RWPE1 (cell line): ENCODE measurements around the gene DSCAM.
A peak's percentile ranks its signal among the peaks of the same experiment; 100 is the strongest.

ENCODE experiments used
- CTCF ChIA-PET: fragments of 350-600 bp; sonication (Branson Sonifier 250); formaldehyde crosslinking; extraction: SDS; loops from one replicate; lab custom pipeline; 2021; lab: Yijun Ruan, JAX
- POLR2A ChIA-PET: fragments of 400-600 bp; formaldehyde crosslinking; extraction: SDS; loops from one replicate; lab custom pipeline; 2020; ENCODE audit warnings: antibody characterized with exemption; ENCODE audit not compliant: low non-redundant PET; lab: Yijun Ruan, JAX
- DNase-seq: peaks from one replicate; pipeline ENCODE4 v3.0.0; 2012; ENCODE audit warnings: low spot score
- H3K27ac ChIP-seq: fragments of 450-650 bp; 2 replicates; pipeline ENCODE4 v1.5.1; 2017
- TF ChIP-seq, protein P1 (sequence below): fragments of 450-650 bp; conservative IDR thresholded peaks from 2 replicates; pipeline ENCODE4 v1.5.1; 2017; ENCODE audit warnings: low read depth, mild to moderate bottlenecking

DSCAM gene

DNA sequence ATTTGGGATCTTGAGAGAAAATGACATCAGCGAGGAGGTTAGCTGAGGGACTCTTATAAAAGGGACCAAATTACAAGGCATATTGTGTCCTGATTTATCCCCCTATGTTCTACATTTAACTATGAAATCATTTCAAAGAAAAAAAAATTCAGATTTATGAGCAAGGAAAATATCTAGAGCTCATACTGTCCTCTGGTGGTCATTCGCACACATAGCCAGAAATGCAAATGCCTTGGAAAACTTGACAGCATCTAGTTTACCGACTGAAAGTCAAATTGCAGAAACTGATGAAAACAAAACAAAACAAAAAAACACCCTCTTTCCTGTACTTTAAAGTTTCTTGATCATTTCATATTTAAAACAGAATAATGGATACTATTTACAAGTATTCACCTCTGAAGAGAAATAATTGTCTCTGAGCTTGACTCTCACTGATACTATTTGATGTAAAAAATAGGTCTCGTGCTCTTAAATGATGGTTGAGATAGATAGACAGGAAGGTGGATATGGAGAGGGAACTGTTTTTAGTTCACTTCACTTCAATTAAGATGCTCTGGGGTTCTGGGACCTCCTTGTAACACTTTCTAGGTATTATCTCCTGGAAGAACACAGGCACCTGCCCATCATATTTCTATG, 725.9 kb downstream of the DSCAM start:
- POLR2A ChIA-PET: no interaction called here
- DNase-seq: no peak
- TF ChIP-seq, protein P1, sequence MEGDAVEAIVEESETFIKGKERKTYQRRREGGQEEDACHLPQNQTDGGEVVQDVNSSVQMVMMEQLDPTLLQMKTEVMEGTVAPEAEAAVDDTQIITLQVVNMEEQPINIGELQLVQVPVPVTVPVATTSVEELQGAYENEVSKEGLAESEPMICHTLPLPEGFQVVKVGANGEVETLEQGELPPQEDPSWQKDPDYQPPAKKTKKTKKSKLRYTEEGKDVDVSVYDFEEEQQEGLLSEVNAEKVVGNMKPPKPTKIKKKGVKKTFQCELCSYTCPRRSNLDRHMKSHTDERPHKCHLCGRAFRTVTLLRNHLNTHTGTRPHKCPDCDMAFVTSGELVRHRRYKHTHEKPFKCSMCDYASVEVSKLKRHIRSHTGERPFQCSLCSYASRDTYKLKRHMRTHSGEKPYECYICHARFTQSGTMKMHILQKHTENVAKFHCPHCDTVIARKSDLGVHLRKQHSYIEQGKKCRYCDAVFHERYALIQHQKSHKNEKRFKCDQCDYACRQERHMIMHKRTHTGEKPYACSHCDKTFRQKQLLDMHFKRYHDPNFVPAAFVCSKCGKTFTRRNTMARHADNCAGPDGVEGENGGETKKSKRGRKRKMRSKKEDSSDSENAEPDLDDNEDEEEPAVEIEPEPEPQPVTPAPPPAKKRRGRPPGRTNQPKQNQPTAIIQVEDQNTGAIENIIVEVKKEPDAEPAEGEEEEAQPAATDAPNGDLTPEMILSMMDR: peak; percentile 73
- no peak overlapping the region for H3K27ac ChIP-seq
- CTCF ChIA-PET: interaction anchor here (0.6 to 1.9 kb wide), 5 partner anchors 236 to 603 kb away, joined by 3 to 9 read pairs (median 6); partner anchors contain the start of gene PCP4

DNA sequence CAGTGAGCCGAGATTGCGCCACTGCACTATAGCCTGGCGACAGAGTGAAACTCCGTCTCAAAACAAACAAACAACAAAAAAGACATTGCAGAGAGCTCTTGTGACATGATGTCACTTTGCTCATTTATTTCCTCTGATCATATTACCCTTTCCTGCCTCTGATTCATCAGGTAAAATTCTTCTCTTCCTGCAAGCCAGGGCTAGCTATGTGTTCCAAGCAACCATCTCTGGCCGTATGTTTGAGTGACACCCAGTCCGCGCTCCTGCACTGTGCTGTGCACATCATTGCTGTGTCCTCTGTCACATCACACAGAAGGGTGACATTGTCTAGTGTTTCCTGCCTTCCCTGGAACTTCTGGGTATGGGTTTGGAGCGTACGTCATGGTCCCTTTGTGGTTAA, 728.4 kb downstream of the DSCAM start:
- H3K27ac ChIP-seq: no peak overlapping the region
- peak; percentile 4 for DNase-seq
- ChIA-PET POLR2A (no interaction called here), CTCF (interaction anchor here (0.7 kb wide), 1 partner anchor 157 kb away, joined by 3 read pairs; no protein-coding TSS in a partner anchor)
- TF ChIP-seq, protein P1: no peak

DNA sequence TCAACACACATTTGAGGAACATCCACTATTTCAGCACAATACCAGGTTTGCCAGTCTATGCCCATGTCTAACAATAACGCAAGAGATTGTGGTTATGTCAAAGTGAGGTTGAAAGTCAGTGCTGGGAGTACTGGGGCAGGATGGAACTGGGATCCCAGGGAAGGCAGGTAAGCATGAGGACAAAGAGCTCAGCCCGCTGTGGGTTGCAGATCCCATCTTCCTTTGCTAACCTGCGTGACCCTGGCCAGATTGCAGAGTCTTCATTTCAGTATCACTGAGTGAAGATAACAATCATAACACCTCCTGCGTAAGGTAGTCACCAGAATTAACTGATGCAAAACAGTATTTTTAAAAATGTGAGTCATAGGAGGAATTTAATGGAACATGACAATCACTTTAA, 729.7 kb downstream of the DSCAM start:
- no peak overlapping the region for H3K27ac ChIP-seq
- ChIA-PET POLR2A (no interaction called here), CTCF (no interaction called here)
- no peak for DNase-seq
- TF ChIP-seq, protein P1: no peak

DNA sequence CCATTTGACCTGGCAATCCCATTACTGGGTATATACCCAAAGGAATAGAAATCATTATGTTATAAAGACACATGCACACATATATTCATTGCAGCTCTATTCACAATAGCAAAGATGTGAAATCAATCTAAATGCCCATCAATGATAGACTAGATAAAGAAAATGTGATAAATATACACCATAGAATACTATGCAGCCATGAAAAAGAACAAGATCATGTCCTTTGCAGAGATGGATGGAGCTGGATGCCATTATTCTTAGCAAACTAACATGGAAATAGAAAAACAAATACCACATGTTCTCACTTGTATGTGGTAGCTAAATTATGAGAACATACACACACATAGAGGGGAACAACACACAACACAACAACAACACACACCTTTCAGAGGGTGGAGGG, 731.2 kb downstream of the DSCAM start:
- no peak overlapping the region for H3K27ac ChIP-seq
- CTCF ChIA-PET: no interaction called here
- no peak for DNase-seq
- TF ChIP-seq, protein P1: no peak
- POLR2A ChIA-PET: no interaction called here

DNA sequence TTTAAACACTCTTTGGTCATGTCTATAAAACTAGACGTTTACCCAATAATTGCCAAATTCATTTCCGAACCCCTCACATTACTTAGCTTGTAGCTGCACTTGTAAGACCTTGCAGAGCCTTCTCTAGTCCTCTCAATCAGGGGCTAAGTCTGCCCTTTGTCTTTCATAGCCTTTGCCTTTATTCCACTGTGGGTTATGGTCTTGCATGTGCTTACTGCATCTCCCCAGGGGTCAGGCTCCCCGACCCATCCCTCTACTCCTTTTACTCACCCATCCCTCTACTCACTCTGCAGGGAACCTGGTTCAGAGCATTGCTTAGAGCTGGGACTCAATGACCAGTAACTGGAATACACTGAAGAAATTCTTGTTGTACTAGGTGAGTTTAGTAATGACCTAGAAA, 744.3 kb downstream of the DSCAM start:
- DNase-seq: no peak
- TF ChIP-seq, protein P1: no peak
- no peak overlapping the region for H3K27ac ChIP-seq
- ChIA-PET POLR2A (no interaction called here), CTCF (no interaction called here)

DNA sequence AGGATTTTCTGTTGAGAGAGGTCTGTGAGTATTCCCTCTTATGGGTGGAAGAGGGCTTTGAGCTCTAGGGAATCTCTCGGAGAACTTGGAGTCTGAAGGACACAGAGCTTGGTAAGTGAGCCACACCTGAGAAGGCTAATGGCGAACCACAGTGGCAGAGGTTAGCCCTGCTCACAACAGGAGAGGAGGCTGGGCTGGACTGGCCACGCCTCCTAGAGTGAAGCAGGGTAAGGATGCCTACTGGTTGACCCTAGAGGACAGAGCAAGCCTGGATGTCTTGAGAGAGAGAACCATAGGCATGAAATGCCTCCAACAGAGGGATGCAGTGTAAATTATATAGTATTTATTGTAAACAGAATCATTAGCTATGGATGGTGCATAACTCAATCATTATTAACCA, 747.1 kb downstream of the DSCAM start:
- ChIA-PET POLR2A (no interaction called here), CTCF (interaction anchor here (0.6 kb wide), 1 partner anchor 165 kb away, joined by 4 read pairs; no protein-coding TSS in a partner anchor)
- DNase-seq: no peak
- TF ChIP-seq, protein P1: no peak
- H3K27ac ChIP-seq: no peak overlapping the region
